GM12878 (cell line): ENCODE results near the gene TKFC.

Source experiments
- CEBPB ChIP-seq, 2 experiments: fragments of 150-350 bp in 1 of 2; IDR thresholded peaks; 2 replicates each; pipeline ENCODE4 v1.6.1; 2012 to 2014; ENCODE audit warnings: low read depth in 2 of 2, low read length in 2 of 2, borderline replicate concordance in 1 of 2, inconsistent platforms in 1 of 2
- EZH2 ChIP-seq: IDR thresholded peaks from 2 replicates; pipeline ENCODE4 v1.6.1; 2012; ENCODE audit warnings: low read depth, mild to moderate bottlenecking, control low read depth, inconsistent platforms, low read length, borderline replicate concordance; ENCODE audit not compliant: control insufficient read depth
- GABPA ChIP-seq: IDR thresholded peaks from 2 replicates; pipeline ENCODE4 v1.6.1; 2014; ENCODE audit warnings: antibody characterized with exemption, low read depth, mild to moderate bottlenecking, inconsistent platforms
- LARP7 ChIP-seq: fragments of 450-650 bp; IDR thresholded peaks from 2 replicates; pipeline ENCODE4 v1.6.1; 2017; ENCODE audit warnings: mild to moderate bottlenecking
- RAD21 ChIP-seq: IDR thresholded peaks from 2 replicates; pipeline ENCODE4 v1.6.1; 2011; ENCODE audit warnings: mild to moderate bottlenecking, low read depth, low read length, moderate library complexity; ENCODE audit not compliant: insufficient read depth
- SMC3 ChIP-seq: IDR thresholded peaks from 2 replicates; pipeline ENCODE4 v1.6.1; 2011; ENCODE audit warnings: low read length, improper control_type of control experiment, borderline replicate concordance
- TAF1 ChIP-seq: IDR thresholded peaks from 2 replicates; pipeline ENCODE4 v1.6.1; 2011; ENCODE audit warnings: mild to moderate bottlenecking, low read depth, low read length, borderline replicate concordance
- YY1 ChIP-seq: IDR thresholded peaks from 2 replicates; pipeline ENCODE4 v1.6.1; 2011; ENCODE audit warnings: low read depth, mild to moderate bottlenecking, low read length
- TF ChIP-seq, protein P1 (sequence below): IDR thresholded peaks from 2 replicates; pipeline ENCODE4 v1.6.1; 2011; ENCODE audit warnings: low read depth, mild to moderate bottlenecking, low read length, moderate library complexity, borderline replicate concordance; ENCODE audit errors: extremely low read depth
- TF ChIP-seq, protein P2 (sequence below): IDR thresholded peaks from 2 replicates; pipeline ENCODE4 v1.6.1; 2012; ENCODE audit warnings: low read depth, low read length, improper control_type of control experiment

DNA sequence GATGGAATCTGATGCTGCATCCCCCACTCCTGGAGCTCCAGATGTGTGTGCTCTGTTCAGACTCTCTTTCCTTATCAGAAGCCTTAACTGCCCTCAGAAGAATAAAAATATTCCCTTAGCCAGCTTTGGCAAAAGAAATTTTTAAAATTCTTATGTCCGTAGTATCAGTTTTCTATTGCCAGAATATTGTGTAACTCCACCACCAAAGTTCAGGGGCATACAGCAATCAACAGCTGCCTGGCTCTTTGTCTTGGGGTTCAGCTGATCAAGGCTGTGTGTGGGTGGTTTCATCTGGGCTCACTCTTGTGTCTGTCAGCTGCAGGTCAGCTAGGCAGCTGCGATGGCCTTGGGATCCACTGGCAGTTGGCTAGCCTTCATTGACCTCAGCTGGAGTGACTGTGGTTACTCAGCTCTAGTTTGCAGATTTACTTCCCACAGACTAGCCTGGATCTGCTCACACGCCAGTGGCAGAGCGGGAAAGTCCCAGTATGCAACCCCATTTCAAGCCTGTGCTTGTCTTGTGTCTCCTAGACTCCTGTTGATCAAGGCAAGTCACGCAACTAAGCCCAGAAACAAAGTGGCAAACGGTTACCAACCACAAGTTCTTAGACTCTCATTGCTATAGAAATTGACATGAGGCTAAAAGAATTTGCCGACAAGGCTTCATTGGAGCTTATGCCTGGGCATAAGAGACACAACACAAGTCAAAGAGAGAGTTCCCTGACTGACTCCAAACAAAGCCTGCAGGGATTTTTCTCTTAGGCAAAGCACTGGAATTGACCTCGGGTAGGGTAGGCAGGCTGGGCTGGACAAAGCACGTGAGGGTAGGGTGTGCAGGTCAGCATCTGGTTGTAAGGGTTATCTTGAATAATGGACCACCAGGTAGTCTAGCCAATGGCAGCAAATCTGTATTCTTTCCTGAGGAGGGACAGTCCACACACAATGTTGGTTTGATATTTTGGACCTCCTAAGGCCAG is 36.6 kb downstream of the TKFC start:
- TF ChIP-seq TAF1, result no peak
- TF ChIP-seq EZH2, result no peak
- no peak for TF ChIP-seq CEBPB (IDR thresholded peaks at IDR 0.05; ENCODE audit: borderline replicate concordance in 1 of 2, low read depth in 2 of 2, low read length in 2 of 2)
- no peak for TF ChIP-seq LARP7
- TF ChIP-seq, protein P1, sequence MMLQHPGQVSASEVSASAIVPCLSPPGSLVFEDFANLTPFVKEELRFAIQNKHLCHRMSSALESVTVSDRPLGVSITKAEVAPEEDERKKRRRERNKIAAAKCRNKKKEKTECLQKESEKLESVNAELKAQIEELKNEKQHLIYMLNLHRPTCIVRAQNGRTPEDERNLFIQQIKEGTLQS, result no peak
- TF ChIP-seq GABPA, result no peak
- no peak; the same call in 1 of the 2 replicates for TF ChIP-seq YY1
- no peak for TF ChIP-seq SMC3
- no peak for TF ChIP-seq RAD21
- TF ChIP-seq, protein P2, sequence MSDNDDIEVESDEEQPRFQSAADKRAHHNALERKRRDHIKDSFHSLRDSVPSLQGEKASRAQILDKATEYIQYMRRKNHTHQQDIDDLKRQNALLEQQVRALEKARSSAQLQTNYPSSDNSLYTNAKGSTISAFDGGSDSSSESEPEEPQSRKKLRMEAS, result no peak
